Hypothalamus (tissue), 51 donors: ENCODE data around the gene DIRAS1.
"Not testable (repeated sequence)": the region's sequence is repeated elsewhere in the genome, so short reads cannot be mapped to it uniquely, and the experiment has no call there.

ENCODE experiments used
- DNase-seq, 51 donors: peaks; one replicate each; lab custom pipeline; 2025; lab: John Stamatoyannopoulos, UW

DIRAS1 gene

GRCh38 chr19:2686360-2686759 lies 34.8 kb downstream of the DIRAS1 start:
- DNase-seq, result peak in 11 of 51 donors; percentile 13 to 44 (median 35)

- no peak for DNase-seq
Observed at GRCh38 chr19:2685204-2685704, 35.9 kb downstream of the DIRAS1 start.

GRCh38 chr19:2683430-2684003 lies 37.7 kb downstream of the DIRAS1 start:
- DNase-seq, result no peak

GRCh38 chr19:2680808-2681207 lies 40.4 kb downstream of the DIRAS1 start:
- DNase-seq, result no peak

- DNase-seq, result peak in 1 of 51 donors; percentile 19
Observed at GRCh38 chr19:2679439-2679838, 41.7 kb downstream of the DIRAS1 start.

GRCh38 chr19:2678948-2679347 lies 42.2 kb downstream of the DIRAS1 start:
- DNase-seq, result not testable (repeated sequence)

GRCh38 chr19:2678044-2678671 lies 43.0 kb downstream of the DIRAS1 start:
- DNase-seq, result peak in 2 of 51 donors; percentile 21 to 37

- DNase-seq, result no peak
Observed at GRCh38 chr19:2676823-2677222, 44.3 kb downstream of the DIRAS1 start.

- DNase-seq, result peak in 5 of 51 donors; percentile 11 to 38 (median 26)
Observed at GRCh38 chr19:2675892-2676291, 45.3 kb downstream of the DIRAS1 start.

GRCh38 chr19:2670217-2670616 lies 51.0 kb downstream of the DIRAS1 start:
- DNase-seq, result no peak

- peak in 5 of 51 donors; percentile 18 to 74 (median 22) for DNase-seq
Observed at GRCh38 chr19:2668175-2668763, 52.9 kb downstream of the DIRAS1 start.

GRCh38 chr19:2667349-2667748 lies 53.8 kb downstream of the DIRAS1 start:
- DNase-seq, result not testable (repeated sequence)

GRCh38 chr19:2666344-2666994 lies 54.7 kb downstream of the DIRAS1 start:
- DNase-seq, result no peak

- DNase-seq, result peak in 13 of 51 donors; percentile 18 to 52 (median 29)
Observed at GRCh38 chr19:2665103-2665502, 56.1 kb downstream of the DIRAS1 start.
